Measurements from ENCODE around the gene KATNAL1. TPM values are rescaled to one million over a fixed set of nuclear protein-coding genes. Genes with fewer than 3 reads are reported as not detected.
"Not testable (repeated sequence)": the region's sequence is repeated elsewhere in the genome, so short reads cannot be mapped to it uniquely, and the experiment has no call there.

KATNAL1 gene
- polyA plus RNA-seq, 3 donors from 2014 or later = 4.6 to 6.8 (median 6.6) TPM

- Mint-ChIP-seq H3K9me3 (no peaks in the 10 kb centered on the region), H3K4me3 (no peak overlapping the region), H3K27ac (no peak overlapping the region), H3K4me1 (no peaks in the 10 kb centered on the region), H3K36me3 (peaks cover 4 to 29% (median 26%) of the 10 kb centered on the region in 3 donors), H3K27me3 (ENCODE audit: low read depth in 3 of 3) (peaks cover 0 to 2% (median 0%) of the 10 kb centered on the region in 3 donors)
- no peak for DNase-seq
These were observed 102.8 kb downstream of the KATNAL1 start for GRCh38 chr13:30204564-30204963.

- Mint-ChIP-seq H3K27ac (peak overlapping the region in 1 of 6 donors; percentile 1), H3K4me3 (no peak overlapping the region)
- DNase-seq = no peak
These were observed 111.3 kb downstream of the KATNAL1 start for GRCh38 chr13:30196025-30196424.

GRCh38 chr13:30194906-30195305 lies 112.4 kb downstream of the KATNAL1 start:
- Mint-ChIP-seq H3K9me3 (no peaks in the 10 kb centered on the region), H3K27me3 (ENCODE audit: low read depth in 3 of 3) (peaks cover 0 to 1% (median 0%) of the 10 kb centered on the region in 3 donors), H3K27ac (peak overlapping the region in 1 of 6 donors; percentile 1), H3K4me3 (no peak overlapping the region), H3K36me3 (peaks cover 3 to 4% (median 4%) of the 10 kb centered on the region in 3 donors), H3K4me1 (peaks cover 5 to 8% of the 10 kb centered on the region in 2 donors)
- no peak for DNase-seq

More at GRCh38 chr13:30196025-30196424, 111.3 kb downstream of the KATNAL1 start:
- H3K27me3 Mint-ChIP-seq (ENCODE audit: low read depth in 3 of 3) = peaks cover 0 to 1% (median 0%) of the 10 kb centered on the region in 3 donors
- H3K36me3 Mint-ChIP-seq = peaks cover 3 to 10% (median 4%) of the 10 kb centered on the region in 3 donors
- peaks cover 4 to 7% of the 10 kb centered on the region in 2 donors for H3K4me1 Mint-ChIP-seq
- no peaks in the 10 kb centered on the region for H3K9me3 Mint-ChIP-seq

DNA sequence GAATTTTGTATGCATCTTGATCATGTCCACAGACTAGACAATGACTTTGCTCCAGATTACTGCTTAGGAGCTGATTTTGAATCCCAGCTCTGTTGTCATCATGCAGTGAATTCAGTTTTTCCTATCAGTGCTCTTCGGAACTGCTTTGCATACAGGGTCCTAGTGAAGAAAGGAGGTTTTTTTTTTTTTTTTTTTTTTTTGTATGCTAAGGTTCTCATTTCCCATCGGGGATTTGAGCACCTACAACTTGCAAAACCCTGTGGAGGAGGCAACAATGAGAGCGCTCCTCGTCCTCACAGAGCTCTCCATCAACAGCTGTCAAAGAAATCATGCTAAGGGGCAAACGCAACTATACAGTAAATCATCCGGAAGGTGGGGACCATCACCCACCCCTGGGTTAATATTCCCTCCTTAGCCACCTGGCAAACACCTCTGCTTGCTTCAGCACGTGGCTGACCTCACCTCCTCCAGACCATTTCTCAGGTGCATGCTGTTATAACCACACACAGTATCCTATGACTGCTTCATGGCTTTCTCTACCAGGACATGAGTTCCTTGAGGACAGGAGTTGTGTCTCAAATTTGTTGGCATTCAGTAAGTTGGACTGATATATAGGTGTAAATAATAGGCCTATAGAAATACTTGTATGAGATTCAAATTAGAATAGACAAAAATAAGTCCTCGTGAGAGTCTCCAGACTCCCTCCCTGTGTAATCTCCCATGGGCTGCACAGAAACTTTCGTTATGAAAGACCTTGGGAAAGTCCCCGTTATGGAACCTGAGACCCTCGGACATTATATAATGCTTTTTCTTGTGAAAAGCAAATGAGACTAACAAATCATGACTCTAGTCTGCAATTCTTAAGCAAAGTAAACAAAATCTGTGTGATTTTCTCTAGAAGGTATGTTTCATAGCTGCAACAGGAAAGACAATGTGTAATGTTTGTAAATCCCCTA lies 113.8 kb downstream of the KATNAL1 start:
- DNase-seq = no peak
- Mint-ChIP-seq H3K4me3 (no peak overlapping the region), H3K9me3 (no peaks in the 10 kb centered on the region), H3K36me3 (peaks cover 3 to 9% (median 4%) of the 10 kb centered on the region in 3 donors), H3K27ac (no peak overlapping the region), H3K27me3 (ENCODE audit: low read depth in 3 of 3) (peaks cover 0 to 1% (median 0%) of the 10 kb centered on the region in 3 donors), H3K4me1 (peaks cover 5 to 8% of the 10 kb centered on the region in 2 donors)

GRCh38 chr13:30192320-30193093 lies 114.8 kb downstream of the KATNAL1 start:
- H3K27ac Mint-ChIP-seq = no peak overlapping the region
- DNase-seq = no peak
- peaks cover 5 to 8% of the 10 kb centered on the region in 2 donors for H3K4me1 Mint-ChIP-seq
- H3K4me3 Mint-ChIP-seq = no peak overlapping the region
- H3K36me3 Mint-ChIP-seq = peaks cover 0 to 12% (median 0%) of the 10 kb centered on the region in 3 donors
- peaks cover 0 to 1% (median 0%) of the 10 kb centered on the region in 3 donors for H3K27me3 Mint-ChIP-seq (ENCODE audit: low read depth in 3 of 3)
- no peaks in the 10 kb centered on the region for H3K9me3 Mint-ChIP-seq

DNA sequence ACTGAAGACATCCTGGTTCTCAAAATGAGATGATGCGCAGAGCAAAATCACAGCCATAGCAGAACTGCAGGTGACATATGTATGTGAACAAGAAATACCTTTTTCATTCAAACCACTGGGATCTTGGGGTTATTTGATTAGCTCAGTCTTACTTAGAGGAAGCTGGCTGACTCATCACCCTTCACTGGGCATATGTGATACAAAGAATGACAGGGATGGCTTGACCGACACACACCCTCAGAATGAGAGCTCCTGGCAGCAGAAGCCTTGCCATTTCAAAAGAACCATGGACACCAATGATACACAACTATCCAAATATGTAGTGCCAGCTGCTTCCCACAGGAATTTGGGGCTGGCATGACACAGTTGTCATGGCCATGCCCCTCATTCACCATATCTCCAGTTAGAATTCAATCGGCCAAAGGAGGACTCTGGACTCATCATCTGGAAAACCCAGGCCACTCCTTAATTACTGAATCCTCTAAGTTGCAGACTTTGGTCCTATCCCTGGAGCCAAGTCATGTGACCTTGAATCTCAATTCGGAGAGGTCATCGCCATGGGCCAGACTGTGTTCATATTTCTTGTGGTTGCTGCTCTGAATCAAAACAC lies 115.8 kb downstream of the KATNAL1 start:
- H3K4me3 Mint-ChIP-seq = no peak overlapping the region
- H3K4me1 Mint-ChIP-seq = peaks cover 5 to 8% of the 10 kb centered on the region in 2 donors
- no peak for DNase-seq
- H3K27me3 Mint-ChIP-seq (ENCODE audit: low read depth in 3 of 3) = peaks cover 0 to 1% (median 0%) of the 10 kb centered on the region in 3 donors
- no peaks in the 10 kb centered on the region for H3K9me3 Mint-ChIP-seq
- no peak overlapping the region for H3K27ac Mint-ChIP-seq
- H3K36me3 Mint-ChIP-seq = peaks cover 0 to 12% (median 4%) of the 10 kb centered on the region in 3 donors

GRCh38 chr13:30186634-30187415 lies 120.5 kb downstream of the KATNAL1 start:
- DNase-seq = no peak
- no peak overlapping the region for H3K27ac Mint-ChIP-seq
- H3K9me3 Mint-ChIP-seq = no peaks in the 10 kb centered on the region
- H3K4me3 Mint-ChIP-seq = no peak overlapping the region
- H3K27me3 Mint-ChIP-seq (ENCODE audit: low read depth in 3 of 3) = peaks cover 0 to 2% (median 2%) of the 10 kb centered on the region in 3 donors
- H3K4me1 Mint-ChIP-seq = peaks cover 5 to 8% of the 10 kb centered on the region in 2 donors
- peaks cover 0 to 9% (median 6%) of the 10 kb centered on the region in 3 donors for H3K36me3 Mint-ChIP-seq

GRCh38 chr13:30181888-30182651 lies 125.3 kb downstream of the KATNAL1 start:
- Mint-ChIP-seq H3K4me3 (no peak overlapping the region), H3K27me3 (ENCODE audit: low read depth in 3 of 3) (peaks cover 2 to 3% (median 2%) of the 10 kb centered on the region in 3 donors), H3K9me3 (no peaks in the 10 kb centered on the region), H3K27ac (no peak overlapping the region), H3K36me3 (peaks cover 0 to 7% (median 0%) of the 10 kb centered on the region in 3 donors), H3K4me1 (peaks cover 0 to 5% of the 10 kb centered on the region in 2 donors)
- no peak for DNase-seq

- H3K9me3 Mint-ChIP-seq = no peaks in the 10 kb centered on the region
- no peak overlapping the region for H3K4me3 Mint-ChIP-seq
- peaks cover 0 to 5% of the 10 kb centered on the region in 2 donors for H3K4me1 Mint-ChIP-seq
- DNase-seq = no peak
- peaks cover 0 to 4% (median 0%) of the 10 kb centered on the region in 3 donors for H3K36me3 Mint-ChIP-seq
- peaks cover 0 to 4% (median 3%) of the 10 kb centered on the region in 3 donors for H3K27me3 Mint-ChIP-seq (ENCODE audit: low read depth in 3 of 3)
- H3K27ac Mint-ChIP-seq = no peak overlapping the region
These were observed 127.6 kb downstream of the KATNAL1 start for GRCh38 chr13:30179597-30180276.

GRCh38 chr13:30178976-30179375 lies 128.4 kb downstream of the KATNAL1 start:
- H3K27me3 Mint-ChIP-seq (ENCODE audit: low read depth in 3 of 3) = peaks cover 0 to 3% (median 3%) of the 10 kb centered on the region in 3 donors
- H3K9me3 Mint-ChIP-seq = no peaks in the 10 kb centered on the region
- no peak overlapping the region for H3K27ac Mint-ChIP-seq

DNA sequence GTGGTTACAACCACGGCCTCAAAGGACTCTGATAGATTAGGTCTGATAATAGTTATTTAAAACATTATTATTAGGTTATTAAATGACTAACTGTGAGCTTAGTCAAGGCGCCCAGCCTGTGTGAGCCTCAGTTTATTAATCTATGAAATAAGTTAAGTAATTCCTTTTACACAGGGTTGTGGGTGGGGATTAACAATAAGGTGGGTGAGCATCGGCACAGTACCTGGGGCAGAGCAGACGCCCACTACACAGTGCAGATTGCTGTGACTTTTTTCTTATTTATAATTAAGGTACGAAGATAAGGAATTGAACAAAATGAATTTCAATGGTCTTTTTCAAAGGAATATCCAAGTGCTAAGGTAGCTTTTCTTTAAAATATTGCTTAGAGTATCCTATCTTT lies 132.2 kb downstream of the KATNAL1 start:
- Mint-ChIP-seq H3K9me3 (no peaks in the 10 kb centered on the region), H3K4me3 (no peak overlapping the region), H3K27ac (no peak overlapping the region), H3K4me1 (peaks cover 24 to 25% of the 10 kb centered on the region in 2 donors), H3K36me3 (no peaks in the 10 kb centered on the region), H3K27me3 (ENCODE audit: low read depth in 3 of 3) (peaks cover 0 to 5% (median 3%) of the 10 kb centered on the region in 3 donors)
- no peak for DNase-seq

More at GRCh38 chr13:30178976-30179375, 128.4 kb downstream of the KATNAL1 start:
- no peak overlapping the region for H3K4me3 Mint-ChIP-seq
- H3K4me1 Mint-ChIP-seq = peaks cover 6 to 8% of the 10 kb centered on the region in 2 donors
- H3K36me3 Mint-ChIP-seq = peaks cover 0 to 4% (median 0%) of the 10 kb centered on the region in 3 donors
- no peak for DNase-seq

DNA sequence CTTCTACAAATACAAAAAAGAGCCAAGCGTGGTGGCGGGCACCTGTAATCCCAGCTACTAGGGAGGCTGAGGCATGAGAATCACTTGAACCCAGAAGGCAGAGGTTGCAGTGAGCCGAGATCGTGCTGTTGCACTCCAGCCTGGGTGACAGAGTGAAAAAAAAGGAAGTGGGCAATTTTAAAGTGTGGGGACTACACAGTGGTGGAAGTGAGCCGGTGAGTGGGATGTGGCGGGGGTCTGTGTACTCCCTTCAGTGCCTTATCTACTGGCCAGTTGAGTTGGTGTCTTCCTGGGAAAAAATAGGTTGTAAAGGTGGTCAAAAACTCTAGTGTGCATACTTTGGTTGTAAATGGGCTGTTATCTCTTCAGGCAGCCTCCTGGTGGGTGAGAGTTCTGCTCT lies 133.1 kb downstream of the KATNAL1 start:
- H3K27me3 Mint-ChIP-seq (ENCODE audit: low read depth in 3 of 3); H3K9me3 Mint-ChIP-seq; H3K36me3 Mint-ChIP-seq; DNase-seq; H3K4me3 Mint-ChIP-seq: not testable (repeated sequence)
- H3K4me1 Mint-ChIP-seq = peaks cover 33 to 34% of the 10 kb centered on the region in 2 donors
- peak overlapping the region in 2 of 6 donors; percentile 14 to 27 for H3K27ac Mint-ChIP-seq
